Omental fat pad (tissue), 4 donors: ENCODE data around the gene CDC37L1. TPM values are rescaled to one million over a fixed set of nuclear protein-coding genes. Genes with fewer than 3 reads are reported as not detected.

ENCODE experiments used
- ATAC-seq: fragments of 150-250 bp; one replicate; pipeline ENCODE4 v1.9.1; 2016; ENCODE audit warnings: mild to moderate bottlenecking, moderate library complexity; ENCODE audit not compliant: low FRiP score
- DNase-seq: peaks from one replicate; pipeline ENCODE4 v3.0.0-alpha.2; 2019; ENCODE audit warnings: low spot score
- CTCF ChIP-seq, 3 donors: fragments of 450-650 bp; IDR thresholded peaks; one replicate each; pipeline ENCODE4 v1.5.1; 2016 to 2017; ENCODE audit warnings: antibody characterized with exemption in 3 of 3, mild to moderate bottlenecking in 3 of 3, moderate library complexity in 2 of 3
- total RNA-seq, 4 donors: library from RNA; depleted of rRNA; stranded (reverse); fragments of >200 nt; gene quantifications; one replicate each; pipeline ENCODE4 v1.1.0, GENCODE V29; 2016

Gene CDC37L1
- total RNA-seq, 4 donors from 2014 or later: 26.3 to 46.1 (median 31.2) TPM

GRCh38 chr9:4721736-4722135 lies 42.4 kb downstream of the CDC37L1 start:
- TF ChIP-seq CTCF (IDR thresholded peaks at IDR 0.05): no peak
- DNase-seq (no peak), ATAC-seq (no peak)

GRCh38 chr9:4725706-4726442 lies 46.5 kb downstream of the CDC37L1 start:
- no peak for TF ChIP-seq CTCF (IDR thresholded peaks at IDR 0.05)
- no peak for ATAC-seq
- no peak for DNase-seq

GRCh38 chr9:4727593-4727992 lies 48.2 kb downstream of the CDC37L1 start:
- TF ChIP-seq CTCF (IDR thresholded peaks at IDR 0.05): no peak
- no peak for DNase-seq
- no peak for ATAC-seq

GRCh38 chr9:4732890-4733289 lies 53.5 kb downstream of the CDC37L1 start:
- DNase-seq (no peak), ATAC-seq (no peak)
- TF ChIP-seq CTCF (IDR thresholded peaks at IDR 0.05): no peak

- ATAC-seq: no peak
- no peak for DNase-seq
- no peak for TF ChIP-seq CTCF (IDR thresholded peaks at IDR 0.05)
These were observed 54.8 kb downstream of the CDC37L1 start for GRCh38 chr9:4734150-4734549.

GRCh38 chr9:4738866-4739586 lies 59.7 kb downstream of the CDC37L1 start:
- DNase-seq: no peak
- TF ChIP-seq CTCF (IDR thresholded peaks at IDR 0.05): no peak
- no peak for ATAC-seq
